Mesendoderm (in vitro differentiated cells): ENCODE data around the gene PRR35.

Experiments used
- DNase-seq: peaks from one replicate; pipeline ENCODE4 v3.0.0; 2013
- H2AK5ac ChIP-seq: 2 replicates; pipeline ENCODE4 v1.6.1; 2013; ENCODE audit warnings: low read length, inconsistent platforms
- H2BK120ac ChIP-seq: 2 replicates; pipeline ENCODE4 v1.6.1; 2013; ENCODE audit warnings: low read depth, mild to moderate bottlenecking, low read length, moderate library complexity, mixed read lengths
- H2BK15ac ChIP-seq: replicated peaks from 2 replicates; pipeline ENCODE4 v1.6.1; 2013; ENCODE audit warnings: low read depth, mild to moderate bottlenecking, moderate library complexity
- H2BK5ac ChIP-seq: 2 replicates; pipeline ENCODE4 v1.6.1; 2013; ENCODE audit warnings: low read length, inconsistent platforms
- H3K18ac ChIP-seq: 2 replicates; pipeline ENCODE4 v1.6.1; 2013; ENCODE audit warnings: mild to moderate bottlenecking, low read length, mixed read lengths
- H3K23ac ChIP-seq: one replicate; pipeline ENCODE4 v1.6.1; 2013; ENCODE audit warnings: low read length
- H3K27ac ChIP-seq: 2 replicates; pipeline ENCODE4 v1.5.1; 2013; ENCODE audit warnings: low read depth, mild to moderate bottlenecking, inconsistent platforms, low read length, moderate library complexity
- H3K27me3 ChIP-seq: 2 replicates; pipeline ENCODE4 v1.6.1; 2013; ENCODE audit warnings: low read length, control low read depth, mild to moderate bottlenecking, inconsistent platforms; ENCODE audit not compliant: insufficient read depth, poor library complexity
- H3K36me3 ChIP-seq: 2 replicates; pipeline ENCODE4 v1.6.1; 2013; ENCODE audit warnings: low read length, inconsistent platforms; ENCODE audit not compliant: control insufficient read depth, insufficient read depth
- H3K4ac ChIP-seq: one replicate; pipeline ENCODE4 v1.6.1; 2013; ENCODE audit warnings: low read depth, mild to moderate bottlenecking, low read length, moderate library complexity
- H3K4me1 ChIP-seq: 2 replicates; pipeline ENCODE4 v1.6.1; 2013; ENCODE audit warnings: low read depth, low read length, inconsistent platforms; ENCODE audit not compliant: control insufficient read depth
- H3K4me2 ChIP-seq: 2 replicates; pipeline ENCODE4 v1.6.1; 2013; ENCODE audit warnings: low read length
- H3K4me3 ChIP-seq: 2 replicates; pipeline ENCODE4 v1.5.1; 2013; ENCODE audit warnings: mild to moderate bottlenecking, low read length
- H3K56ac ChIP-seq: one replicate; pipeline ENCODE4 v1.6.1; 2013; ENCODE audit warnings: low read length
- H3K79me1 ChIP-seq: 2 replicates; pipeline ENCODE4 v1.6.1; 2013; ENCODE audit warnings: low read length, inconsistent platforms
- H3K79me2 ChIP-seq: 2 replicates; pipeline ENCODE4 v1.6.1; 2013; ENCODE audit warnings: mild to moderate bottlenecking, low read length; ENCODE audit not compliant: control insufficient read depth, insufficient read depth
- H3K9ac ChIP-seq: 2 replicates; pipeline ENCODE4 v1.6.1; 2013; ENCODE audit warnings: low read length, inconsistent platforms
- H4K5ac ChIP-seq: one replicate; pipeline ENCODE4 v1.6.1; 2013; ENCODE audit warnings: low read length
- H4K8ac ChIP-seq: one replicate; pipeline ENCODE4 v1.6.1; 2013; ENCODE audit warnings: low read depth, mild to moderate bottlenecking, control low read depth, low read length, moderate library complexity
- WGBS: extraction: QIAGEN DNeasy Blood & Tissue Kit; methylation state at CpG from one replicate; pipeline ENCODE4 v1.1.7; 2013; ENCODE audit warnings: low lambda C conversion rate, missing lambda C conversion rate; ENCODE audit not compliant: insufficient coverage; ENCODE audit errors: extremely low coverage; 5-methylcytosine and 5-hydroxymethylcytosine counted together

The PRR35 gene

GRCh38 chr16:591231-591630, 31.0 kb downstream of the PRR35 start:
- no peak overlapping the region for H2BK120ac ChIP-seq
- no peak overlapping the region for H3K4me3 ChIP-seq
- H3K79me1 ChIP-seq, result peaks cover 19% of the 10 kb centered on the region
- H3K27me3 ChIP-seq, result no peaks in the 10 kb centered on the region
- H3K4me1 ChIP-seq, result peaks cover 3% of the 10 kb centered on the region
- no peak overlapping the region for H4K5ac ChIP-seq
- no peak overlapping the region for H3K56ac ChIP-seq
- no peak for DNase-seq
- H3K4me2 ChIP-seq, result no peak overlapping the region
- H3K18ac ChIP-seq, result no peak overlapping the region
- no peak overlapping the region for H3K27ac ChIP-seq
- H2BK5ac ChIP-seq, result no peak overlapping the region
- H2BK15ac ChIP-seq, result no peak overlapping the region
- WGBS, result no CpG with 5 or more reads among the region's 8 CpGs
- peaks cover 12% of the 10 kb centered on the region for H3K79me2 ChIP-seq
- no peaks in the 10 kb centered on the region for H3K36me3 ChIP-seq
- H3K23ac ChIP-seq, result no peak overlapping the region
- no peak overlapping the region for H3K9ac ChIP-seq
- no peak overlapping the region for H3K4ac ChIP-seq
- H4K8ac ChIP-seq, result no peak overlapping the region
- H2AK5ac ChIP-seq, result no peak overlapping the region

GRCh38 chr16:591892-592517, 31.8 kb downstream of the PRR35 start:
- Histone ChIP-seq H3K4me2 (no peak overlapping the region), H3K4me3 (no peak overlapping the region), H3K27ac (no peak overlapping the region)

GRCh38 chr16:592518-593306, 32.5 kb downstream of the PRR35 start:
- peaks cover 3% of the 10 kb centered on the region for H3K4me1 ChIP-seq
- no peak for DNase-seq
- no peak overlapping the region for H3K27ac ChIP-seq
- H3K4ac ChIP-seq, result no peak overlapping the region
- H2BK120ac ChIP-seq, result no peak overlapping the region
- no peak overlapping the region for H3K56ac ChIP-seq
- no peak overlapping the region for H3K4me2 ChIP-seq
- peak overlapping the region; percentile 24 for H3K23ac ChIP-seq
- no peak overlapping the region for H3K18ac ChIP-seq
- no peak overlapping the region for H3K9ac ChIP-seq
- WGBS, result no CpG with 5 or more reads among the region's 24 CpGs
- H4K8ac ChIP-seq, result no peak overlapping the region
- no peaks in the 10 kb centered on the region for H3K36me3 ChIP-seq
- H3K79me1 ChIP-seq, result peaks cover 23% of the 10 kb centered on the region
- no peak overlapping the region for H2BK5ac ChIP-seq
- no peak overlapping the region for H4K5ac ChIP-seq
- H3K4me3 ChIP-seq, result no peak overlapping the region
- no peak overlapping the region for H2AK5ac ChIP-seq
- no peak overlapping the region for H2BK15ac ChIP-seq
- H3K79me2 ChIP-seq, result peaks cover 12% of the 10 kb centered on the region
- no peaks in the 10 kb centered on the region for H3K27me3 ChIP-seq

More at GRCh38 chr16:591892-592517, 31.8 kb downstream of the PRR35 start:
- Histone ChIP-seq H3K79me1 (peaks cover 23% of the 10 kb centered on the region), H3K18ac (no peak overlapping the region), H2BK15ac (no peak overlapping the region), H2BK5ac (no peak overlapping the region), H4K5ac (no peak overlapping the region), H3K4ac (no peak overlapping the region), H2AK5ac (no peak overlapping the region), H4K8ac (no peak overlapping the region), H3K23ac (no peak overlapping the region), H3K27me3 (no peaks in the 10 kb centered on the region), H3K4me1 (peaks cover 3% of the 10 kb centered on the region), H3K56ac (no peak overlapping the region), H3K9ac (no peak overlapping the region), H2BK120ac (no peak overlapping the region), H3K36me3 (no peaks in the 10 kb centered on the region), H3K79me2 (peaks cover 12% of the 10 kb centered on the region)
- DNase-seq, result no peak
- no CpG with 5 or more reads among the region's 15 CpGs for WGBS

- H3K79me1 ChIP-seq, result peaks cover 21% of the 10 kb centered on the region
- H3K4me2 ChIP-seq, result no peak overlapping the region
- no peak overlapping the region for H3K27ac ChIP-seq
- no peak overlapping the region for H4K5ac ChIP-seq
- DNase-seq, result no peak
- peaks cover 8% of the 10 kb centered on the region for H3K79me2 ChIP-seq
- no peak overlapping the region for H2BK15ac ChIP-seq
- no peak overlapping the region for H3K9ac ChIP-seq
- no peak overlapping the region for H2AK5ac ChIP-seq
- H3K27me3 ChIP-seq, result no peaks in the 10 kb centered on the region
- no CpG with 5 or more reads among the region's 9 CpGs for WGBS
- no peak overlapping the region for H3K56ac ChIP-seq
- H3K4me3 ChIP-seq, result no peak overlapping the region
- no peak overlapping the region for H4K8ac ChIP-seq
- H3K23ac ChIP-seq, result no peak overlapping the region
- no peaks in the 10 kb centered on the region for H3K36me3 ChIP-seq
- no peak overlapping the region for H3K18ac ChIP-seq
- H3K4me1 ChIP-seq, result peaks cover 3% of the 10 kb centered on the region
- H2BK5ac ChIP-seq, result no peak overlapping the region
- H2BK120ac ChIP-seq, result no peak overlapping the region
- no peak overlapping the region for H3K4ac ChIP-seq
Observed at GRCh38 chr16:593406-593805, 33.2 kb downstream of the PRR35 start.

- Histone ChIP-seq H4K8ac (no peak overlapping the region), H4K5ac (no peak overlapping the region), H3K4me3 (no peak overlapping the region), H3K9ac (no peak overlapping the region), H3K4me1 (peaks cover 3% of the 10 kb centered on the region), H3K4me2 (no peak overlapping the region), H2BK5ac (no peak overlapping the region), H2AK5ac (no peak overlapping the region), H3K27me3 (no peaks in the 10 kb centered on the region), H3K56ac (no peak overlapping the region), H3K36me3 (no peaks in the 10 kb centered on the region), H3K79me1 (peaks cover 21% of the 10 kb centered on the region), H3K27ac (no peak overlapping the region), H3K23ac (no peak overlapping the region), H3K18ac (no peak overlapping the region), H3K79me2 (peaks cover 8% of the 10 kb centered on the region), H3K4ac (no peak overlapping the region), H2BK120ac (no peak overlapping the region), H2BK15ac (no peak overlapping the region)
- no CpG with 5 or more reads among the region's 16 CpGs for WGBS
- no peak for DNase-seq
Observed at GRCh38 chr16:593807-594206, 33.6 kb downstream of the PRR35 start.
